PC-3 (cell line): ENCODE results near the gene SERTAD3. TPM values are rescaled to one million over a fixed set of nuclear protein-coding genes. Genes with fewer than 3 reads are reported as not detected.

Source experiments
- ATAC-seq: fragments of 200-7000 bp; cut with Tn5 transposase; 2 replicates; pipeline ENCODE4 v1.9.1; 2020; ENCODE audit warnings: mild to moderate bottlenecking, moderate library complexity
- BruUV-seq: library from RNA; stranded (reverse); fragments of 400-500 nt; replicated peaks from 2 replicates; lab custom pipeline; 2021; lab: Mats Ljungman, UMichigan
- CTCF ChIA-PET: fragments of 300-600 bp; sonication (Branson Sonifier 250); formaldehyde crosslinking; loops from one replicate; lab custom pipeline; 2022; ENCODE audit warnings: antibody characterized with exemption; lab: Charles Lee
- POLR2A ChIA-PET: fragments of 300-600 bp; sonication (Branson Sonifier 250); formaldehyde crosslinking; loops from one replicate; lab custom pipeline; 2022; ENCODE audit warnings: antibody characterized with exemption; ENCODE audit not compliant: unreplicated experiment; lab: Charles Lee
- DNase-seq: peaks from one replicate; pipeline ENCODE4 v3.0.0-alpha.2; 2015
- H2AFZ ChIP-seq: fragments of 300-600 bp; sonication (generic); 2 replicates; pipeline ENCODE4 v1.6.0; 2016; ENCODE audit warnings: antibody characterized with exemption, low read length
- H3F3A ChIP-seq: fragments of 300-600 bp; sonication (generic); one replicate; pipeline ENCODE4 v1.6.0; 2017; ENCODE audit warnings: antibody characterized with exemption, low read length, control low read depth, mild to moderate bottlenecking; ENCODE audit not compliant: unreplicated experiment
- H3K27ac ChIP-seq: fragments of 300-600 bp; sonication (generic); 2 replicates; pipeline ENCODE4 v1.5.1; 2016; ENCODE audit warnings: mild to moderate bottlenecking, low read length
- H3K27me3 ChIP-seq: fragments of 300-600 bp; sonication (generic); 2 replicates; pipeline ENCODE4 v1.6.1; 2016; ENCODE audit warnings: low read length, mixed read lengths
- H3K36me3 ChIP-seq: fragments of 300-600 bp; sonication (generic); 2 replicates; pipeline ENCODE4 v1.6.1; 2016; ENCODE audit warnings: low read depth, mixed run types, low read length, mixed read lengths
- H3K4me1 ChIP-seq: fragments of 300-600 bp; sonication (generic); 2 replicates; pipeline ENCODE4 v1.5.1; 2016; ENCODE audit warnings: low read length; ENCODE audit not compliant: insufficient read depth
- H3K4me2 ChIP-seq: fragments of 300-600 bp; sonication (generic); 2 replicates; pipeline ENCODE4 v1.6.0; 2016; ENCODE audit warnings: low read length
- H3K4me3 ChIP-seq: fragments of 300-600 bp; sonication (generic); 2 replicates; pipeline ENCODE4 v1.5.1; 2016; ENCODE audit warnings: mild to moderate bottlenecking, low read length, mixed read lengths
- H3K79me2 ChIP-seq: fragments of 300-600 bp; sonication (generic); 2 replicates; pipeline ENCODE4 v1.6.1; 2017; ENCODE audit warnings: low read length, mixed read lengths
- H3K9ac ChIP-seq: fragments of 300-600 bp; sonication (generic); 2 replicates; pipeline ENCODE4 v1.6.0; 2016; ENCODE audit warnings: mild to moderate bottlenecking, low read length
- H3K9me2 ChIP-seq: fragments of 300-600 bp; sonication (generic); replicated peaks from 2 replicates; pipeline ENCODE4 v1.6.1; 2016; ENCODE audit warnings: mixed run types, low read length, mixed read lengths
- H3K9me3 ChIP-seq: fragments of 300-600 bp; sonication (generic); 2 replicates; pipeline ENCODE4 v1.6.1; 2016; ENCODE audit warnings: low read length, mixed read lengths
- H4K20me1 ChIP-seq: fragments of 300-600 bp; sonication (generic); 2 replicates; pipeline ENCODE4 v1.6.1; 2016; ENCODE audit warnings: low read length, mixed read lengths
- CTCF ChIP-seq: fragments of 300-600 bp; sonication (generic); conservative IDR thresholded peaks from 2 replicates; pipeline ENCODE4 v1.5.1; 2017; ENCODE audit warnings: antibody characterized with exemption, low read depth, mild to moderate bottlenecking, low read length
- EZH2 ChIP-seq: fragments of 300-600 bp; sonication (generic); IDR thresholded peaks from one replicate; pipeline ENCODE4 v1.6.1; 2017; ENCODE audit warnings: antibody characterized with exemption, mild to moderate bottlenecking, low read length; ENCODE audit not compliant: unreplicated experiment
- EZH2phosphoT487 ChIP-seq: fragments of 300-600 bp; sonication (generic); IDR thresholded peaks from 2 replicates; pipeline ENCODE4 v1.6.1; 2018; ENCODE audit warnings: mild to moderate bottlenecking, antibody characterized with exemption, low read length, borderline replicate concordance
- intact Hi-C: fragments of 100-400 bp; cut with micrococcal nuclease; formaldehyde crosslinking; loops from 2 replicates; pipeline ENCODE4 v1.9.0; 2023
- total RNA-seq: library from RNA; depleted of rRNA; stranded (reverse); fragments of >200 nt; gene quantifications from 2 replicates; pipeline ENCODE4 v1.2.3, GENCODE V29; 2014

SERTAD3 gene
- total RNA-seq, 1 experiment from 2014 or later = 7.9 TPM

DNA sequence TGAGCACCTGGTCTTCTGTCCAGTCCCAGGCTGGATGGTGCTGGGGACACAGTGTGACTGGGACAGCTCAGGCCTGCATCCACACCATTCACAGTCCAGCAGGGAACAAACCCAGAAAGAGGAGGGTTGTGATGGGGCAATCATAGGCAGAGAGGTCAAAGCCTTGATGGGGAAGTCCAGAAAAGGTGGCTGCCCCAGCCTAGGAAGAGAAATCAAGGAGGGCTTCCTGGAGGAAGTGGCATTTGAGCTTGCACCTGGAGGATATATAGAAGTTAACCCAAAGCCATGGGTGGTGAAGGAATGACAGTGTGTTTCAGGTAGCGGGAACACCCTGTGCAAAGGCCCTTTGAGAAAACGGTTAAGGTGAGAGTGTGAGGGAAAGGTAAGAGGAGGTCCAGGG lies 28.4 kb downstream of the SERTAD3 start:
- TF ChIP-seq EZH2 (no peak), CTCF (no peak), EZH2phosphoT487 (no peak)
- DNase-seq = no peak
- CTCF ChIA-PET = no interaction called here
- no peak overlapping the region for H3K9ac ChIP-seq
- H3K79me2 ChIP-seq = no peaks in the 10 kb centered on the region
- intact Hi-C loops = no loop called here
- H3K4me2 ChIP-seq = no peak overlapping the region
- H3K27ac ChIP-seq = no peak overlapping the region
- BruUV-seq = no TSS peak
- no peaks in the 10 kb centered on the region for H4K20me1 ChIP-seq
- H3K36me3 ChIP-seq = no peaks in the 10 kb centered on the region
- POLR2A ChIA-PET = no interaction called here
- no peaks in the 10 kb centered on the region for H3K9me3 ChIP-seq
- no peaks in the 10 kb centered on the region for H3F3A ChIP-seq
- H3K9me2 ChIP-seq = no peaks in the 10 kb centered on the region
- no peaks in the 10 kb centered on the region for H3K4me1 ChIP-seq
- H3K27me3 ChIP-seq = no peaks in the 10 kb centered on the region
- H2AFZ ChIP-seq = no peak overlapping the region
- ATAC-seq = no peak
- no peak overlapping the region for H3K4me3 ChIP-seq

GRCh38 chr19:40414542-40415535 lies 29.3 kb downstream of the SERTAD3 start:
- H4K20me1 ChIP-seq = no peaks in the 10 kb centered on the region
- H3K4me3 ChIP-seq = no peak overlapping the region
- no peaks in the 10 kb centered on the region for H3F3A ChIP-seq
- TF ChIP-seq EZH2 (no peak), CTCF (no peak), EZH2phosphoT487 (no peak)
- BruUV-seq = no TSS peak
- no peak overlapping the region for H2AFZ ChIP-seq
- no peak overlapping the region for H3K4me2 ChIP-seq
- CTCF ChIA-PET = interaction anchor here (0.5 kb wide), 1 partner anchor 131 kb away, joined by 3 read pairs; no protein-coding TSS in a partner anchor
- H3K36me3 ChIP-seq = no peaks in the 10 kb centered on the region
- H3K9ac ChIP-seq = no peak overlapping the region
- ATAC-seq (no peak), DNase-seq (no peak)
- intact Hi-C loops = no loop called here
- H3K79me2 ChIP-seq = no peaks in the 10 kb centered on the region
- no peaks in the 10 kb centered on the region for H3K9me3 ChIP-seq
- no peaks in the 10 kb centered on the region for H3K9me2 ChIP-seq
- no peak overlapping the region for H3K27ac ChIP-seq
- POLR2A ChIA-PET = interaction anchor here (0.5 kb wide), 1 partner anchor 20 kb away, joined by 3 read pairs; no protein-coding TSS in a partner anchor
- no peaks in the 10 kb centered on the region for H3K27me3 ChIP-seq
- H3K4me1 ChIP-seq = no peaks in the 10 kb centered on the region
